K562 treated with DMSO at 1 percent for 24 hours (cell line): ENCODE measurements around the gene CD38. TPM values are rescaled to one million over a fixed set of nuclear protein-coding genes. Genes with fewer than 3 reads are reported as not detected.

Experiments
- total RNA-seq: library from RNA; unstranded; fragments of 300-600 nt; gene quantifications from 2 replicates; pipeline ENCODE4 v1.2.3, GENCODE V29; 2022; ENCODE audit warnings: low read depth; ENCODE audit not compliant: insufficient read depth

The CD38 gene
- total RNA-seq, result 0.09 and 0.10 TPM in 2 replicates

GRCh38 chr4:15778289-15779241 lies at the start of gene CD38:
TSS of gene CD38 (plus strand) at chr4:15778328. CDS start at chr4:15778415, 87 bp downstream.

Other genes starting within 250 kb of the CD38 start
- 21.4 and 23.0 TPM in 2 replicates for gene FBXL5, start 123.0 kb upstream of the CD38 start, total RNA-seq
- gene FAM200B, start 96.5 kb upstream of the CD38 start, total RNA-seq, result 13.3 and 19.3 TPM in 2 replicates
- gene BST1, start 75.3 kb upstream of the CD38 start, total RNA-seq, result 1.0 and 1.2 TPM in 2 replicates
- gene FGFBP1, start 160.4 kb downstream of the CD38 start, total RNA-seq, result not detected in 2 replicates
- gene FGFBP2, start 184.8 kb downstream of the CD38 start, total RNA-seq, result not detected in 2 replicates